Hepatocyte (in vitro differentiated cells): ENCODE measurements around the gene VEPH1. TPM values are rescaled to one million over a fixed set of nuclear protein-coding genes. Genes with fewer than 3 reads are reported as not detected.

Experiments used
- DNase-seq: peaks from one replicate; pipeline ENCODE4 v3.0.0-alpha.2; 2016; ENCODE audit warnings: low spot score
- H2AFZ ChIP-seq: fragments of 200-600 bp; sonication (generic); 2 replicates; pipeline ENCODE4 v1.6.0; 2016; ENCODE audit warnings: antibody characterized with exemption, mild to moderate bottlenecking
- H3K27ac ChIP-seq: fragments of 200-600 bp; sonication (generic); 2 replicates; pipeline ENCODE4 v1.5.1; 2016; ENCODE audit warnings: mild to moderate bottlenecking
- H3K27me3 ChIP-seq: fragments of 200-600 bp; sonication (generic); 2 replicates; pipeline ENCODE4 v1.6.1; 2016
- H3K36me3 ChIP-seq: fragments of 200-600 bp; sonication (generic); replicated peaks from 2 replicates; pipeline ENCODE4 v1.5.1; 2016; ENCODE audit warnings: low read depth; ENCODE audit not compliant: insufficient read depth
- H3K4me1 ChIP-seq: fragments of 200-600 bp; sonication (generic); 2 replicates; pipeline ENCODE4 v1.5.1; 2016; ENCODE audit warnings: mild to moderate bottlenecking, moderate library complexity; ENCODE audit not compliant: insufficient read depth
- H3K4me2 ChIP-seq: fragments of 200-600 bp; sonication (generic); 2 replicates; pipeline ENCODE4 v1.6.0; 2016
- H3K4me3 ChIP-seq: fragments of 200-600 bp; sonication (generic); 2 replicates; pipeline ENCODE4 v1.5.1; 2016; ENCODE audit warnings: mild to moderate bottlenecking
- H3K79me2 ChIP-seq: fragments of 200-600 bp; sonication (generic); 2 replicates; pipeline ENCODE4 v1.6.0; 2017; ENCODE audit warnings: mild to moderate bottlenecking
- H3K9me2 ChIP-seq: fragments of 200-600 bp; sonication (generic); replicated peaks from 2 replicates; pipeline ENCODE4 v1.6.0; 2017; ENCODE audit warnings: mild to moderate bottlenecking; ENCODE audit not compliant: insufficient read depth
- H3K9me3 ChIP-seq: fragments of 200-600 bp; sonication (generic); 2 replicates; pipeline ENCODE4 v1.5.1; 2016; ENCODE audit warnings: low read depth, mild to moderate bottlenecking
- H4K20me1 ChIP-seq: fragments of 200-600 bp; sonication (generic); 2 replicates; pipeline ENCODE4 v1.6.0; 2016; ENCODE audit warnings: mild to moderate bottlenecking; ENCODE audit not compliant: insufficient read depth, poor library complexity, severe bottlenecking
- EZH2 ChIP-seq: fragments of 200-600 bp; sonication (generic); IDR thresholded peaks from 2 replicates; pipeline ENCODE4 v1.6.1; 2016; ENCODE audit warnings: antibody characterized with exemption, mild to moderate bottlenecking, borderline replicate concordance
- EZH2phosphoT487 ChIP-seq: fragments of 200-600 bp; sonication (generic); IDR thresholded peaks from one replicate; pipeline ENCODE4 v1.6.1; 2018; ENCODE audit warnings: antibody characterized with exemption, mild to moderate bottlenecking, low read depth, moderate library complexity; ENCODE audit not compliant: unreplicated experiment, severe bottlenecking
- WGBS: methylation state at CpG from one replicate; pipeline ENCODE4 v1.1.6; 2016; ENCODE audit warnings: low lambda C conversion rate; ENCODE audit errors: missing lambda C conversion rate; 5-methylcytosine and 5-hydroxymethylcytosine counted together
- polyA plus RNA-seq: library from polyadenylated mRNA; unstranded; fragments of >200 nt; fragmentation: Nextera tagmentation; extraction: Ambion mirVana; gene quantifications from 2 replicates; pipeline ENCODE4 v1.2.1, GENCODE V29; 2016
- total RNA-seq: library from RNA; depleted of rRNA; stranded (reverse); fragments of >200 nt; gene quantifications from 2 replicates; pipeline ENCODE4 v1.2.3, GENCODE V29; 2014
- TF ChIP-seq, protein P1 (sequence below): fragments of 200-600 bp; sonication (generic); IDR thresholded peaks from 2 replicates; pipeline ENCODE4 v1.5.1; 2016; ENCODE audit warnings: antibody characterized with exemption, mild to moderate bottlenecking; ENCODE audit not compliant: poor library complexity

Gene VEPH1
- total and polyA plus RNA-seq, 2 experiments from 2014 or later, result 2.5 to 4.7 TPM

DNA sequence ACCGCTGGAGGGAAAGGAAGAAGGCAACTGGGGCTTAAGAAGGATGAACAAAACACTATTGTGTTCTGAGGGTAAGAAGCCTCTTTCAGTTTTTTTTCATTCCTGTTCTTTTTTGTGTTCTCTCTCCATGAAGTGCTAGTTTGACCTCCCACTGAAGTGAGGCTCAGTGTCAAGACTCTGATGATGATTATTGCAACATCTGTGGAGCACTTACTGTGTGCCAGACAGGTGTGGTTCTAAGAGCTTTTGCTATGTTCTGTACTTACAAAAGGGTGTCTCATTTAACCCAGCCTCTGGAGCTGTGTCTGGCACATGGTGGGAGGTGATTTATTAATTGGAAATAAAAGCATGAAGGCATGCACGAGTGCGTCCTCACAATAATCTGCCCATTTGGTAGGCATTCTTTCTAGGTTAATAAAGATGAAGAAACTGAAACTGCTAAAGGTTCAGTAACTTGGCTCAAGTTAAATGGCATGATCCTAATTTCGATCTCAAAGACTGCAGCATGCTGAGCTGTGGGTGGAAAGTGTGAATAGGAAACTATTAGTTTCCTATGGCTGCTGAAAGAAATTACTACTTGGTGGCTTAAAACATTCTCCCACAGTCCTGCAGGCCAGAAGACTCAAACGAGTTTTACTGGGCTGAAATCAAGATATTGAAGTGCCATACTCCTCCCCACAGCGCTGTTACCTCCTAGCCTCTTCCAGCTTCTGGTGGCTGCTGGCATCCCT lies 38.5 kb upstream of the VEPH1 start:
- WGBS, result 96% methylated on average over 6 of the region's 6 CpGs
- no peaks in the 10 kb centered on the region for H3K9me2 ChIP-seq
- H2AFZ ChIP-seq, result no peak overlapping the region
- H3K36me3 ChIP-seq, result no peaks in the 10 kb centered on the region
- no peaks in the 10 kb centered on the region for H3K4me1 ChIP-seq
- H3K27me3 ChIP-seq, result peaks cover 9% of the 10 kb centered on the region
- H3K4me2 ChIP-seq, result no peak overlapping the region
- no peaks in the 10 kb centered on the region for H3K79me2 ChIP-seq
- H3K4me3 ChIP-seq, result no peak overlapping the region
- H4K20me1 ChIP-seq, result no peaks in the 10 kb centered on the region
- no peak for DNase-seq
- no peak overlapping the region for H3K27ac ChIP-seq
- TF ChIP-seq EZH2phosphoT487 (no peak), EZH2 (no peak)
- TF ChIP-seq, protein P1, sequence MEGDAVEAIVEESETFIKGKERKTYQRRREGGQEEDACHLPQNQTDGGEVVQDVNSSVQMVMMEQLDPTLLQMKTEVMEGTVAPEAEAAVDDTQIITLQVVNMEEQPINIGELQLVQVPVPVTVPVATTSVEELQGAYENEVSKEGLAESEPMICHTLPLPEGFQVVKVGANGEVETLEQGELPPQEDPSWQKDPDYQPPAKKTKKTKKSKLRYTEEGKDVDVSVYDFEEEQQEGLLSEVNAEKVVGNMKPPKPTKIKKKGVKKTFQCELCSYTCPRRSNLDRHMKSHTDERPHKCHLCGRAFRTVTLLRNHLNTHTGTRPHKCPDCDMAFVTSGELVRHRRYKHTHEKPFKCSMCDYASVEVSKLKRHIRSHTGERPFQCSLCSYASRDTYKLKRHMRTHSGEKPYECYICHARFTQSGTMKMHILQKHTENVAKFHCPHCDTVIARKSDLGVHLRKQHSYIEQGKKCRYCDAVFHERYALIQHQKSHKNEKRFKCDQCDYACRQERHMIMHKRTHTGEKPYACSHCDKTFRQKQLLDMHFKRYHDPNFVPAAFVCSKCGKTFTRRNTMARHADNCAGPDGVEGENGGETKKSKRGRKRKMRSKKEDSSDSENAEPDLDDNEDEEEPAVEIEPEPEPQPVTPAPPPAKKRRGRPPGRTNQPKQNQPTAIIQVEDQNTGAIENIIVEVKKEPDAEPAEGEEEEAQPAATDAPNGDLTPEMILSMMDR, result no peak
- H3K9me3 ChIP-seq, result no peaks in the 10 kb centered on the region

DNA sequence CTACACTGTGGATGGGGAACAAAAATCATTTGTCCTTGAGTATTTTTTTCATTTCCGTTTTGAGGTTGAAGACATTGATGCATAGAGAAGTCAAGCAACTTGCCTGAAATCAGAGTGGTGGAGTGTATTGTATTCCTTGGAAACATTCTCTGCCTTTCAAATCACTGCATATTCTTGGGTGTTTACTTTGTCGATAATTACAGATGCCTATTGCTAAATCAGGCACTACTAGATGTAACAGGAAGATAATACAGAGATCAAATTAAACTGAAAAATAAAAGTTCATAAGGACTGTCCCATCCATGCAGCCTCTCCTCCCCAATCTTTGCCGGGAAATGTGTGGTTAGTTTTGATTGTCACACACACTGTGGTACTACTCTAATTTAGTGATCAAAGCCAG lies 37.4 kb upstream of the VEPH1 start:
- Histone ChIP-seq H3K27ac (no peak overlapping the region), H2AFZ (no peak overlapping the region), H3K9me2 (no peaks in the 10 kb centered on the region), H3K4me1 (no peaks in the 10 kb centered on the region), H3K4me3 (no peak overlapping the region), H3K4me2 (no peak overlapping the region), H4K20me1 (no peaks in the 10 kb centered on the region), H3K36me3 (no peaks in the 10 kb centered on the region), H3K27me3 (peaks cover 9% of the 10 kb centered on the region), H3K79me2 (no peaks in the 10 kb centered on the region), H3K9me3 (no peaks in the 10 kb centered on the region)
- DNase-seq, result no peak
- 83% methylated on average over 3 of the region's 3 CpGs for WGBS
- TF ChIP-seq, protein P1, result no peak
- TF ChIP-seq EZH2 (no peak), EZH2phosphoT487 (no peak)

DNA sequence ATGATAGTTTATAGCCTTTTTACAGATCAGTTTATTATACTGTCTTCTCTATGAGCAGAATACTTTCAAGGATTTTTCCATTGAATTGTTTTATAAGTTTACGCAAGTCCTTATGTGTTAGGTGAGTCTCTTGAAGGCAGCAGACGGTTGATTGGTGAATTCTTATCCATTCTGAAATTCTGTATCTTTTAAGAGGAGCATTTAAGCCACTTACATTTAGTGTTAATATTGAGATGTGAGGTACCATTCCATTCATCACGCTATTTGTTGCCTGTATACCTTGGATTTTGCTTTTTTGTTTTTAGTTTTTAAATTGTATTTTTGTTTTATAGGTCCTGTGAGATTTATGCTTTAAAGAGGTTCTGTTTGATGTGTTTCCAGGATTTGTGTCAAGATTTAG lies 32.5 kb upstream of the VEPH1 start:
- no peaks in the 10 kb centered on the region for H3K36me3 ChIP-seq
- 95% methylated on average over 3 of the region's 3 CpGs for WGBS
- H3K4me1 ChIP-seq, result no peaks in the 10 kb centered on the region
- no peak overlapping the region for H3K4me2 ChIP-seq
- no peaks in the 10 kb centered on the region for H3K79me2 ChIP-seq
- H4K20me1 ChIP-seq, result no peaks in the 10 kb centered on the region
- no peaks in the 10 kb centered on the region for H3K9me2 ChIP-seq
- no peak for DNase-seq
- H3K27ac ChIP-seq, result no peak overlapping the region
- no peaks in the 10 kb centered on the region for H3K9me3 ChIP-seq
- TF ChIP-seq, protein P1, result no peak
- TF ChIP-seq EZH2 (no peak), EZH2phosphoT487 (no peak)
- no peak overlapping the region for H2AFZ ChIP-seq
- peaks cover 4% of the 10 kb centered on the region for H3K27me3 ChIP-seq
- H3K4me3 ChIP-seq, result no peak overlapping the region
